GM12892 (cell line): ENCODE results near the gene ZNF586.
"Not testable (repeated sequence)": the region's sequence is repeated elsewhere in the genome, so short reads cannot be mapped to it uniquely, and the experiment has no call there.

Experiments used
- POLR2A ChIP-seq: IDR thresholded peaks from 2 replicates; pipeline ENCODE4 v1.6.1; 2011; ENCODE audit warnings: low read depth, low read length, control low read depth
- TAF1 ChIP-seq: IDR thresholded peaks from 2 replicates; pipeline ENCODE4 v1.6.1; 2011; ENCODE audit warnings: low read depth, mild to moderate bottlenecking, control low read depth, low read length, borderline replicate concordance

DNA sequence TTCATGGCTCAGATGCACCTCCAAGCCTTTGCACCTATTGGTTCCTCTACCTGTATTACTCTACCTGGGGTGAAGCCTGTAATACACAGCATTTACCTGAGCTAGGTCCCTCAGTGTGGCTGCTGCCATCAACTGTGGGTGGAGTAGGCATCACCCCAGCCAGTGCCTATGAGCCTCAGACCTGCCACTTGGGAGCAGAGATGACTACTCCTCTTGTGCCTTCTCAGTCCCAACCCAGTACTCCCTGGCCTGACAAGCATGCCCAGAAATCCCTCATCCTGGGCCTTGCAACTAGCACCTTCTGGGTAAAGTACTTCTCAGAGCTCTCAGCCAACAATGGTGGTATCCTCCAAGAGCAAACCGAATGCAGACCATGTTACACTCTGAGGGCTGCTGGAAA is 27.1 kb downstream of the ZNF586 start:
- not testable (repeated sequence) for TF ChIP-seq POLR2A, TAF1
